Stimulated activated CD8-positive, alpha-beta memory T cell treated with anti-CD3 and anti-CD28 coated beads, Interleukin-15, amount 100 ng/mL, for 4 hours (primary cell): Measurements from ENCODE around the gene CIROP.

Experiments used
- DNase-seq, 2 donors: peaks; one replicate each; pipeline ENCODE4 v3.0.0-alpha.2; 2020; ENCODE audit warnings: low read depth in 2 of 2

Gene CIROP

DNA sequence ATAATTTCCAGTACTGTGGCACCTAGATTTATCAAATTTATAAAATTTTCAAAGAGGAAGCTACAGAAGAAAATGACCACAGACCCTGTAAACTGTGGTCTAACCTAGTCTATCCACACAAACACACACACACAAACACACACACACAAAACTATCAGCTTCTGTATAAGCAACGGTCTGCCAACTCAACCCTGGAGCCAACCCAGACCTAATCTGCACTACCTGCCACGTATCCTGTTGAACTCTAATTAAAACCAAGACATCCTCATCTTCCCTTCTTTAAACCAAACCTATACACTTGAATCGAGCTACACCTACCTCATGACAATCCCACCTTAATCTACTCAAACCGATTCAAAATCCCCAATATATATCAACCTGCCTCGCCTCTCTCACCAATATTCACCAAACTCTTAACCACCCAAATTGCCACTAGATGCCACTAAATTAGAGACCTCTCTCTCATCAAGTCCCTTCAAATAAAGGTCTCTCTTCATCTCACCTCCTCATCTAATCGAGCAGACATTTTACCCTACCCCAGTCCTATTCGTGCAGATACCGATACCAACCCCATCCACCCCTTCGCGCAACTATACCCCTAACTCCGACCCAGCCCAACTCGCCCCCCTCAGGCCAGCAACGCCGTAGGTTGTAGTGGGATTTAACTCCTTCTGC, 10.7 kb downstream of the CIROP start:
- DNase-seq = peak in 1 of 2 donors; percentile 60

DNA sequence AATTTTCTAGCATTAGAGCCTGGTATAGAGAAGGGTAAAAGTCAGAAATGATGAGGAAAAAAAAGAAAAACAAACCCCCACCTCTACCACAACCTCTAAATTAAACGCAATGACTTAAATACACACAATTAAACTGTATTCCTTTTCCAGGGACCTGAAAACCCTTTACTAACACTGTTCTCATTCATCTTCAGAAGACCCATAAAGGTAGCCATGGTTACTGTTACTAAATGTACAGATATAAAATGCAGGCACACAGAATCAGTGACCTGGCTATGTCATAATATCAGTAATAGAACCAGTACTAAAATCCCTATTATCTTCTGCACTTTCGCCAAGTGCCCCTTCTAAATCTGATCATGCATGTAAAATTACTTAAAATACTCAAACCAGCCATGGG, 11.3 kb downstream of the CIROP start:
- DNase-seq = no peak

GRCh38 chr14:23093104-23093503, 11.7 kb downstream of the CIROP start:
- no peak for DNase-seq

- no peak for DNase-seq
Measured at GRCh38 chr14:23091294-23092225, 13.2 kb downstream of the CIROP start.

DNA sequence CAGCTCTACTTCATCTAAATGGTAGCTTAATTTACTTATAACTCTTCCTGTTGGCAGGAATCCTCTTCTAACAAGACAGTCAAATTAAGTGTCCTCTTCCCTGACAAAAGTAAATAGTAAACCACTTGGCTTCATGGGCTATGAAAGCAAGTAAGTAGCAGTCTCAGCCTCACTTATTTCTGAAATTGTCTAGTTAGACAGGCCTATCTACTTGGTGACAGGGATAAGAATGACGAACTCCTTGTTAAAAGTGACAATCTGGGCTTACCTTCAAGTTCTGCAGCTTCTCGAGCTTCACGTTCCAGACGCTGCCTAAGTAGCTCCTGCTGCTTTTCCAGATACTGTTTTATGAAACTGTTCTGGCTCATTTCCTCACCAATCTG, 14.5 kb downstream of the CIROP start:
- DNase-seq = no peak

GRCh38 chr14:23089498-23090253, 15.1 kb downstream of the CIROP start:
- no peak for DNase-seq

DNA sequence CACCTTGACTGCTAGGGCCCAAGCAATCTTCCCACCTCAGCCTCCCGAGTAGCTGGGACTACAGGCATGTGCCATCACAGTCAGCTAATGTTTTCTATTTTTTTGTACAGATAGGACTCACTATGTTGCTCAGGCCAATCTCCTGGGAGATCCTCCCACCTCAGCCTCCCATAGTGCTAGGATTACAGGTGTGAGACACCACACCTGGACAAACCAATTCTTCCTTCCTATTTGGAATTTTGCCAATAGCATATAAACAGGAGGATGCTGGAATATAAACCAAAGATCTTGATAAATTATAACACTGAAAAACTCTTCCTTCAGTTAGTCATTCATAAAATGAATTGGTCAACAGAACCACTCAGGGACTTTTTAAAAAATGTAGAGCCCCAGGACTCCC, 18.2 kb downstream of the CIROP start:
- DNase-seq = no peak

DNA sequence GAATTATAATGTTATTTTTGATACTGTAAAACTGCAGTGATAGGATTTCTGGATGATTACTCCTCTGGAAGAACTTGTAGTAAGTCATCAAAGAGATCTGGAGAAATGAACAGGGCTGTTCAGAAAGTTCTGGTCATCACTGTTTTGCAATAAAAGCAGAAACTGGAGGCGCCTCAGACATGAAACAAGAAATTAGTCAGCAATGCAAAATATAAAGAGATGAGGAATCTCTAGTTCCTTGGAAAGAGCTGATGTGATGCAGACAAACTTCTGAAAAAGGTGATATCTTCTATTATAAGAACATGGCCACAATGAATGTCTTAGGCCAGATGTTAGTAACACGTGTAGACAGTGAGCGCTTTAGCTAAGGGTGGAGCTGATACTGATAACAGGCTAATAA, 19.3 kb downstream of the CIROP start:
- no peak for DNase-seq

- DNase-seq = no peak
Measured at GRCh38 chr14:23080474-23080873, 24.3 kb downstream of the CIROP start.

DNA sequence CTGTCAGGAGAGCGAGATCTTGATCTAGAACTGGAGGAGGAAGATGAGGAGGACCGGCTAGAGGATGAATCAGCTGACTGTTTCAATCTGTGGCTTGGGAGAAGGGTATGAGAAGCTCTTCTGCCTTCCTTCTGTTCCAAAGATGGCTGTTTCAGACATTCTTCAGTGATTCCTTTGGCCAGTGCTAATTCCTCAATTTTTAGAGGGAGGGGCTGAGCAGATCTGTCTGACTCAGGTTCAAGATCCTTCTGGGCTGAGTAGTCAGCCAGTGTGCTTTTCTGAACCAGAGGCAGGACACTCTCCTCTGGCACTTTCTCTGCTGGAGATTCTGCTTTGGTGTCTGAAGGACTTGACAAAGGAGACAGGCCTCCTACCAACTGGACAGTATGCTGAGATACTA, 25.1 kb downstream of the CIROP start:
- no peak for DNase-seq

GRCh38 chr14:23078692-23079116, 26.1 kb downstream of the CIROP start:
- no peak for DNase-seq

- no peak for DNase-seq
Measured at GRCh38 chr14:23077962-23078361, 26.8 kb downstream of the CIROP start.

DNA sequence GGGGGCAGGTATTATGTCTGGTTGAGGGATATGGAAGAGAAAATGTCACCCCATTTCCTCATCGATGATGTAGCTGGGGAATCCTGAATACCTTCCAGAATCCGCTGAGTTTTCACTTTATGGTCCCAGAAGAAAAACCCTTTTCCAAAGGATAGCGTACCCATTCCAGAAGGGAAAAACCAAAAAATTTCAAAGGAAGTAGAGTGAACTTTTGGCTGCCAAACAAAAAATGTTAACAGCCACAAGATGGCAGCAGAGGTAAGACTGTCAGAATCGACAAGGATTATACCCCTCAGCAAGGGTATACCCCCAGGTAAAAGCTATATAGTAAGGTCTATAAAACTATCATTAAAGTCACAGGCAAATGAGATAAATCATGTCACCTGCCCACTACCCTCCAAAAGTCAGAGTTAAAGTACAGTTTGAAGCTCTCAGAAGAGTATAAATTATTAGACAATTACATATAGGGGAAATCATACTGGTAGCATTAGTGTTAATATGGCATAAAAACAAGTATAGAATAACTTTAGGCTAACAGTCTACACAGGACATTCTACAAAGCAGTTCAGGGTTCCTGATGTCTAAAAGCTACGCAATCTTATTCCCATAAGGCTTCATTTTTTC, 27.9 kb downstream of the CIROP start:
- no peak for DNase-seq

DNA sequence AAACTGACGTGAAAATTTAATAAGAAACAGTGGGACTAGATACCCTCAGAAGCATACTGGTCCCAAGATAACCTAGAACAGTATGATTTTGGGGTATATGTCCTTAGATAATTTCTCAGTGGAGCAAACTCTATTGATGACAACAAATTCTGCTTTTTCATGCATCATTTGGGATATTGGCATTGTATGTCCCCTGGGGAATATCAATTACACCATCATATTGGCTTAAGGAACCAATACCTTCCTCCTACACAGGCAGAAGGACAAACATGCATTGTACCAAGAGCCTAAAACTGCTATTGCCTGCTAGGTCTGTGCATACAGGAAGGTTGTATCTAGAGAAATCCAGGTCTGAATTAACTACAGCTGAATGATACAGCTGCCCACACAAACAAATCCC, 29.9 kb downstream of the CIROP start:
- no peak for DNase-seq

DNA sequence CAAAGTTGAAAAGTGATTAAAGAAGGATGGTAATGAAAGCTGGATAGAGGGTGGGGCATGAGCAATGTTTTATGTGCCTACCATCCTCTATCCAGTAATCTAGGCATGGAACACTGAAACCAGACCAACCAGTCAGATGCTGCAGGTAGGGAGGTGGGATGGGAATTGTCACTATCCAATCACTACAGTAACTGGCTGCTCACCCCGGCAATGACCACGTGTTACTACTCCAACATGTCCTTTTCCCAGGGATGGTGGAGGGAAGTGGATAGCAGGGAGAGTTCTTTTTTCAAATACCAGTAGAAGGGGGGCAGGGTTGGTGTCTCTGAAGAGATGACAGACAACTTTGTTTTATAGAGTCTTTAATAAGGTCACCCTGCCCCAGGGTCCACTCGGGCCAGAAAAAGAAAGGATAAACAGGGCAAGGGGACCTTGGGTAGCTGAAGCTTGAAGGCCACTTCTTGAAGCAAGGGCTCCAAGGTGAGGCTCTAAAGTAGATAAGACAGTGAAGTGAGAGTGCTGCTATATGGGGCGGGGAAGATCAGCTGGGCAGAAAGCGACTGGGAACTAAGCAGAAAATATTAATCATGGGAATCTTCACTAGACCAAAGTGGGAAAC, 32.8 kb downstream of the CIROP start:
- no peak for DNase-seq

GRCh38 chr14:23071244-23071920, 33.4 kb downstream of the CIROP start:
- DNase-seq = peak; percentile 50 to 61

DNA sequence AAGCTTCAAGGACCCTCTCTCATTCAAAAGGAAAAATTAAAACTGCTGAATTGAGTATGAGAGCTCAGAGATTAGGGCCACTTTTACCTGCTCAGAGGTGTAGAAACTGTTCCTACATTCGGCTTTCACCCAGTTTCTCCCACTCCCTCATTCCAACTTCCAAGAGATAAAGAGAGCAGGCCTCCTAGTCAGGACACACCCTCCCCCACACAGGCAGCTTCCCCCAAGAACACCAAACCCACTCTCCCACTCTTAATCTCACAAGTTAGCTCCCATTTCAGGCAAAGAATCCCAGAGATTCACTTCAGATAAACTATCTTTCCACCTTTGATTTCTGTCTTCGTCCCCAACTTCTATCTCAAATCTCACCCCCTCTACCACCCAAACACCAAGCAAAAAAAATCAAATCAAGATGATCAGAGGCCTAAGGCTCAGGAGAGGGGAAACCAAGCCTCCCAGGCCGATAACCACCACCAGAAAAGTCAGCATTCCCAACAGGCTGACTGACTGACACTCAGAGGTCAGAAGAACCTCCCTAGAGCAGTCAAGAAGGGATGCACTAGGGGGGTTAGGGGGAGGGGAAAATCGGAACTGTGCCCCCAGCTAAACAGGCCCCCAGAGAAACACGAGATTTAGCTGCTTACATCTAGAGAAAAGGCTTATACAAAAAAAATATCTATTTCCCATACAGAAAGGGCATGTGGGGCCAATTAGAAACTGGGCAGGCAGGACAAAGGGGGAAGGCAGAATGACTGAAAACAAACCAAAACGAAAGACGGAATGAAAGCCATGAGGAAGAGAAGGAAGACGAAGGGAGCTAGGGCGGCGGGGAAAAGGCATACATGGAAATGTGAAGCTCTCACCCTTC, 34.3 kb downstream of the CIROP start:
- no peak for DNase-seq

DNA sequence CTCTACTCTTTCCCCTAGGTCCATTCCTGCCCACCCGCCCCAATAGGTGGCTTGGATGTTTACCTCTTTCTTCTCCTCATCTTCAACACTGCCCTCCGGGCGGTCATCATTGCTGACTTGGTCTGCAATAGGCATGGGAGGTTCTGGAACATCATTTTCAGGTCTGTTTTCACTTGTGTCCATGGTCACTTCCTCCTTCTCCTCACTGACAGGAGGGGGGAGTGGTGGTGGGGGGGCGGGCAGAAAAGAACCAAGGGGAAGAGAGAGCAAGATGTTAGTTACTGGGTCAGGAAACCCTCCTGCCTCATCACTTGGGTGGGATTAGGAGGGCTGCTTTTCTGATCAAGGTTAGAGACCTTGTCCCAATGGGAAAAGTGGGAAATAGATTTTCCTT, 35.4 kb downstream of the CIROP start:
- DNase-seq = no peak

- peak; percentile 31 to 43 for DNase-seq
Measured at GRCh38 chr14:23068789-23069412, 35.9 kb downstream of the CIROP start.
